Right lobe of liver (tissue), 4 donors: ENCODE data around the gene RSBN1L.

Experiments used
- POLR2A ChIP-seq: fragments of 450-650 bp; IDR thresholded peaks from one replicate; pipeline ENCODE4 v1.6.1; 2017; ENCODE audit warnings: antibody characterized with exemption, mild to moderate bottlenecking
- TF ChIP-seq, protein P1 (sequence below), 4 donors: fragments of 200-600 bp in 3 of 4; fragments of 450-650 bp in 1 of 4; IDR thresholded peaks; one replicate each; pipeline versions ENCODE4 v1.5.1 to v1.8.0; 2016 to 2022; ENCODE audit warnings: antibody characterized with exemption in 4 of 4, mild to moderate bottlenecking in 2 of 4
- donor health status: DM: no; HTN: no; CAD: no.
- donor health status: DM: no; HTN: no; CAD: no.
- donor health status: DM: no; HTN: yes; CAD: no.

- TF ChIP-seq POLR2A, result no peak
- TF ChIP-seq, protein P1, sequence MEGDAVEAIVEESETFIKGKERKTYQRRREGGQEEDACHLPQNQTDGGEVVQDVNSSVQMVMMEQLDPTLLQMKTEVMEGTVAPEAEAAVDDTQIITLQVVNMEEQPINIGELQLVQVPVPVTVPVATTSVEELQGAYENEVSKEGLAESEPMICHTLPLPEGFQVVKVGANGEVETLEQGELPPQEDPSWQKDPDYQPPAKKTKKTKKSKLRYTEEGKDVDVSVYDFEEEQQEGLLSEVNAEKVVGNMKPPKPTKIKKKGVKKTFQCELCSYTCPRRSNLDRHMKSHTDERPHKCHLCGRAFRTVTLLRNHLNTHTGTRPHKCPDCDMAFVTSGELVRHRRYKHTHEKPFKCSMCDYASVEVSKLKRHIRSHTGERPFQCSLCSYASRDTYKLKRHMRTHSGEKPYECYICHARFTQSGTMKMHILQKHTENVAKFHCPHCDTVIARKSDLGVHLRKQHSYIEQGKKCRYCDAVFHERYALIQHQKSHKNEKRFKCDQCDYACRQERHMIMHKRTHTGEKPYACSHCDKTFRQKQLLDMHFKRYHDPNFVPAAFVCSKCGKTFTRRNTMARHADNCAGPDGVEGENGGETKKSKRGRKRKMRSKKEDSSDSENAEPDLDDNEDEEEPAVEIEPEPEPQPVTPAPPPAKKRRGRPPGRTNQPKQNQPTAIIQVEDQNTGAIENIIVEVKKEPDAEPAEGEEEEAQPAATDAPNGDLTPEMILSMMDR (IDR thresholded peaks at IDR 0.05), result no peak
Observed at GRCh38 chr7:77727936-77728701, 31.9 kb downstream of the RSBN1L start.
